Nephron progenitor cell (in vitro differentiated cells): ENCODE data around the gene PSMC1.

Source experiments
- DNase-seq: peaks from one replicate; pipeline ENCODE4 v3.0.0; 2021
- H3K27ac Mint-ChIP-seq: 2 replicates; pipeline ENCODE4 v1.8.0; 2021; ENCODE audit warnings: mild to moderate bottlenecking, moderate library complexity, mixed read lengths
- H3K27me3 Mint-ChIP-seq: 2 replicates; pipeline ENCODE4 v1.8.0; 2021; ENCODE audit warnings: mild to moderate bottlenecking, low read depth, mixed read lengths; ENCODE audit not compliant: poor library complexity
- H3K36me3 Mint-ChIP-seq: 2 replicates; pipeline ENCODE4 v1.8.0; 2021; ENCODE audit warnings: low read depth, mixed read lengths
- H3K4me1 Mint-ChIP-seq: 2 replicates; pipeline ENCODE4 v1.8.0; 2021; ENCODE audit warnings: mixed read lengths
- H3K4me3 Mint-ChIP-seq: 2 replicates; pipeline ENCODE4 v1.8.0; 2021; ENCODE audit warnings: mild to moderate bottlenecking, moderate library complexity, mixed read lengths
- H3K9me3 Mint-ChIP-seq: 2 replicates; pipeline ENCODE4 v1.8.0; 2021; ENCODE audit warnings: mild to moderate bottlenecking, moderate library complexity, mixed read lengths
- CTCF ChIP-seq: fragments of 200-600 bp; sonication (generic); IDR thresholded peaks from 2 replicates; pipeline ENCODE4 v1.5.0; 2021; ENCODE audit warnings: antibody characterized with exemption

Gene PSMC1

GRCh38 chr14:90295870-90296516 lies 39.6 kb downstream of the PSMC1 start:
- Mint-ChIP-seq H3K27ac (peak overlapping the region; percentile 5), H3K9me3 (no peaks in the 10 kb centered on the region), H3K4me3 (no peak overlapping the region), H3K4me1 (no peaks in the 10 kb centered on the region), H3K27me3 (peaks cover 3% of the 10 kb centered on the region), H3K36me3 (peaks cover 63% of the 10 kb centered on the region)
- DNase-seq: no peak
- no peak for TF ChIP-seq CTCF

GRCh38 chr14:90296641-90297040 lies 40.3 kb downstream of the PSMC1 start:
- no peak overlapping the region for H3K27ac Mint-ChIP-seq
- H3K27me3 Mint-ChIP-seq: peaks cover 3% of the 10 kb centered on the region
- H3K36me3 Mint-ChIP-seq: peaks cover 65% of the 10 kb centered on the region
- no peaks in the 10 kb centered on the region for H3K4me1 Mint-ChIP-seq
- DNase-seq: no peak
- no peaks in the 10 kb centered on the region for H3K9me3 Mint-ChIP-seq
- no peak for TF ChIP-seq CTCF
- no peak overlapping the region for H3K4me3 Mint-ChIP-seq

GRCh38 chr14:90297876-90298629 lies 41.7 kb downstream of the PSMC1 start:
- H3K4me3 Mint-ChIP-seq: no peak overlapping the region
- no peaks in the 10 kb centered on the region for H3K9me3 Mint-ChIP-seq
- H3K36me3 Mint-ChIP-seq: peaks cover 62% of the 10 kb centered on the region
- TF ChIP-seq CTCF: no peak
- H3K4me1 Mint-ChIP-seq: no peaks in the 10 kb centered on the region
- H3K27me3 Mint-ChIP-seq: peaks cover 3% of the 10 kb centered on the region
- no peak for DNase-seq
- no peak overlapping the region for H3K27ac Mint-ChIP-seq

GRCh38 chr14:90299408-90299807 lies 43.1 kb downstream of the PSMC1 start:
- Mint-ChIP-seq H3K9me3 (no peaks in the 10 kb centered on the region), H3K4me1 (peaks cover 5% of the 10 kb centered on the region), H3K4me3 (no peak overlapping the region), H3K27me3 (peaks cover 3% of the 10 kb centered on the region), H3K27ac (no peak overlapping the region), H3K36me3 (peaks cover 59% of the 10 kb centered on the region)
- TF ChIP-seq CTCF: no peak
- no peak for DNase-seq

GRCh38 chr14:90300611-90301047 lies 44.3 kb downstream of the PSMC1 start:
- DNase-seq: no peak
- H3K4me3 Mint-ChIP-seq: no peak overlapping the region
- peaks cover 5% of the 10 kb centered on the region for H3K4me1 Mint-ChIP-seq
- TF ChIP-seq CTCF: no peak
- H3K27me3 Mint-ChIP-seq: no peaks in the 10 kb centered on the region
- H3K36me3 Mint-ChIP-seq: peaks cover 59% of the 10 kb centered on the region
- H3K27ac Mint-ChIP-seq: peak overlapping the region; percentile 57
- no peaks in the 10 kb centered on the region for H3K9me3 Mint-ChIP-seq

GRCh38 chr14:90301122-90301521 lies 44.8 kb downstream of the PSMC1 start:
- H3K27me3 Mint-ChIP-seq: no peaks in the 10 kb centered on the region
- TF ChIP-seq CTCF: no peak
- H3K27ac Mint-ChIP-seq: peak overlapping the region; percentile 57
- no peak overlapping the region for H3K4me3 Mint-ChIP-seq
- H3K4me1 Mint-ChIP-seq: peaks cover 5% of the 10 kb centered on the region
- DNase-seq: no peak
- H3K9me3 Mint-ChIP-seq: no peaks in the 10 kb centered on the region
- peaks cover 60% of the 10 kb centered on the region for H3K36me3 Mint-ChIP-seq
